IgD-negative memory B cell (primary cell): ENCODE results near the gene TAS2R19. TPM values are rescaled to one million over a fixed set of nuclear protein-coding genes. Genes with fewer than 3 reads are reported as not detected.
"Not testable (repeated sequence)": the region's sequence is repeated elsewhere in the genome, so short reads cannot be mapped to it uniquely, and the experiment has no call there.

Experiments
- H3K27ac Mint-ChIP-seq, 3 donors: one replicate each; pipeline ENCODE4 v1.8.0; 2020 to 2022; ENCODE audit warnings: mild to moderate bottlenecking in 3 of 3, mixed read lengths in 3 of 3, moderate library complexity in 1 of 3
- H3K27me3 Mint-ChIP-seq: one replicate; pipeline ENCODE4 v1.8.0; 2021; ENCODE audit warnings: mixed read lengths
- H3K36me3 Mint-ChIP-seq: one replicate; pipeline ENCODE4 v1.8.0; 2020; ENCODE audit warnings: mild to moderate bottlenecking, mixed read lengths
- H3K4me1 Mint-ChIP-seq, 3 donors: one replicate each; pipeline ENCODE4 v1.8.0; 2020 to 2022; ENCODE audit warnings: mixed read lengths in 3 of 3, mild to moderate bottlenecking in 1 of 3
- H3K4me3 Mint-ChIP-seq, 4 donors: one replicate each; pipeline ENCODE4 v1.8.0; 2020 to 2022; ENCODE audit warnings: mild to moderate bottlenecking in 4 of 4, mixed read lengths in 4 of 4, moderate library complexity in 3 of 4
- H3K9me3 Mint-ChIP-seq, 3 donors: one replicate each; pipeline ENCODE4 v1.8.0; 2020 to 2021; ENCODE audit warnings: mixed read lengths in 3 of 3, mild to moderate bottlenecking in 1 of 3
- polyA plus RNA-seq: library from polyadenylated mRNA; unstranded; fragments of 300-500 nt; fragmentation: Illumina TruSeq; gene quantifications from one replicate; pipeline ENCODE4 v1.2.3, GENCODE V29; 2021

The TAS2R19 gene
- polyA plus RNA-seq: not detected

- H3K27me3 Mint-ChIP-seq: no peaks in the 10 kb centered on the region
- H3K36me3 Mint-ChIP-seq: peaks cover 26% of the 10 kb centered on the region
- H3K4me3 Mint-ChIP-seq: no peak within 1 kb of the TSS
- no peak within 1 kb of the TSS for H3K27ac Mint-ChIP-seq
- peaks cover 4 to 11% (median 9%) of the 10 kb centered on the region in 3 donors for H3K4me1 Mint-ChIP-seq
- H3K9me3 Mint-ChIP-seq: peaks cover 0 to 9% (median 0%) of the 10 kb centered on the region in 3 donors
These were observed at the start of gene TAS2R19 for GRCh38 chr12:11022520-11022919. TSS of gene TAS2R19 (minus strand) at chr12:11022620. CDS start at chr12:11022571, 49 bp downstream.

GRCh38 chr12:11071414-11071813, 49.0 kb upstream of the TAS2R19 start:
- peak overlapping the region in 1 of 4 donors; percentile 42 for H3K4me3 Mint-ChIP-seq
- peaks cover 7 to 17% (median 13%) of the 10 kb centered on the region in 3 donors for H3K4me1 Mint-ChIP-seq
- peaks cover 0 to 3% (median 3%) of the 10 kb centered on the region in 3 donors for H3K9me3 Mint-ChIP-seq
- H3K36me3 Mint-ChIP-seq: peaks cover 2% of the 10 kb centered on the region
- no peak overlapping the region for H3K27ac Mint-ChIP-seq
- H3K27me3 Mint-ChIP-seq: no peaks in the 10 kb centered on the region

- Mint-ChIP-seq H3K27ac (no peak overlapping the region), H3K4me3 (no peak overlapping the region), H3K9me3 (peaks cover 0 to 3% (median 3%) of the 10 kb centered on the region in 3 donors), H3K27me3 (no peaks in the 10 kb centered on the region), H3K36me3 (peaks cover 2% of the 10 kb centered on the region), H3K4me1 (peaks cover 7 to 18% (median 13%) of the 10 kb centered on the region in 3 donors)
These were observed 48.6 kb upstream of the TAS2R19 start for GRCh38 chr12:11070999-11071398.

GRCh38 chr12:11069854-11070365, 47.5 kb upstream of the TAS2R19 start:
- H3K36me3 Mint-ChIP-seq: peaks cover 2% of the 10 kb centered on the region
- no peak overlapping the region for H3K4me3 Mint-ChIP-seq
- H3K4me1 Mint-ChIP-seq: peaks cover 8 to 25% (median 16%) of the 10 kb centered on the region in 3 donors
- H3K27ac Mint-ChIP-seq: no peak overlapping the region
- H3K9me3 Mint-ChIP-seq: peaks cover 3% of the 10 kb centered on the region in 3 donors
- H3K27me3 Mint-ChIP-seq: no peaks in the 10 kb centered on the region

- Mint-ChIP-seq H3K4me3 (no peak overlapping the region), H3K9me3 (peaks cover 3% of the 10 kb centered on the region in 3 donors), H3K4me1 (peaks cover 3 to 23% (median 19%) of the 10 kb centered on the region in 3 donors), H3K36me3 (peaks cover 5% of the 10 kb centered on the region), H3K27me3 (no peaks in the 10 kb centered on the region), H3K27ac (no peak overlapping the region)
These were observed 45.1 kb upstream of the TAS2R19 start for GRCh38 chr12:11067514-11067913.

- not testable (repeated sequence) for H3K9me3 Mint-ChIP-seq, H3K27me3 Mint-ChIP-seq, H3K36me3 Mint-ChIP-seq, H3K4me3 Mint-ChIP-seq
- H3K27ac Mint-ChIP-seq: peak within 1 kb of the TSS in 1 of 3 donors; percentile 43
- peaks cover 2 to 13% (median 9%) of the 10 kb centered on the region in 3 donors for H3K4me1 Mint-ChIP-seq
These were observed 39.8 kb upstream of the TAS2R19 start, which contains the start of gene TAS2R46 for GRCh38 chr12:11062194-11062593. TSS of gene TAS2R46 (minus strand) at chr12:11062294. CDS start at chr12:11062294, 0 bp downstream.

- H3K9me3 Mint-ChIP-seq: peaks cover 0 to 6% (median 3%) of the 10 kb centered on the region in 3 donors
- peaks cover 6% of the 10 kb centered on the region for H3K36me3 Mint-ChIP-seq
- no peaks in the 10 kb centered on the region for H3K27me3 Mint-ChIP-seq
- H3K4me3 Mint-ChIP-seq: no peak overlapping the region
- no peak overlapping the region for H3K27ac Mint-ChIP-seq
- peaks cover 0 to 6% (median 5%) of the 10 kb centered on the region in 3 donors for H3K4me1 Mint-ChIP-seq
These were observed 37.4 kb upstream of the TAS2R19 start for GRCh38 chr12:11059784-11060183.

- peaks cover 3% of the 10 kb centered on the region for H3K36me3 Mint-ChIP-seq
- peaks cover 0 to 6% (median 3%) of the 10 kb centered on the region in 3 donors for H3K9me3 Mint-ChIP-seq
- no peaks in the 10 kb centered on the region for H3K27me3 Mint-ChIP-seq
- peak overlapping the region in 1 of 4 donors; percentile 54 for H3K4me3 Mint-ChIP-seq
- peaks cover 0 to 5% (median 4%) of the 10 kb centered on the region in 3 donors for H3K4me1 Mint-ChIP-seq
- no peak overlapping the region for H3K27ac Mint-ChIP-seq
These were observed 36.6 kb upstream of the TAS2R19 start for GRCh38 chr12:11059041-11059440.

- H3K36me3 Mint-ChIP-seq: peaks cover 12% of the 10 kb centered on the region
- H3K27ac Mint-ChIP-seq: no peak overlapping the region
- peaks cover 0 to 2% (median 0%) of the 10 kb centered on the region in 3 donors for H3K4me1 Mint-ChIP-seq
- H3K4me3 Mint-ChIP-seq: no peak overlapping the region
- H3K9me3 Mint-ChIP-seq: peaks cover 8 to 18% (median 12%) of the 10 kb centered on the region in 3 donors
- H3K27me3 Mint-ChIP-seq: no peaks in the 10 kb centered on the region
These were observed 32.9 kb upstream of the TAS2R19 start for GRCh38 chr12:11055306-11055705.

GRCh38 chr12:11049806-11050531, 27.5 kb upstream of the TAS2R19 start:
- not testable (repeated sequence) for H3K4me1 Mint-ChIP-seq
- peaks cover 5 to 19% (median 11%) of the 10 kb centered on the region in 3 donors for H3K9me3 Mint-ChIP-seq

GRCh38 chr12:11041366-11041765, 18.9 kb upstream of the TAS2R19 start:
- H3K27me3 Mint-ChIP-seq, H3K4me3 Mint-ChIP-seq, H3K4me1 Mint-ChIP-seq, H3K9me3 Mint-ChIP-seq, H3K27ac Mint-ChIP-seq: not testable (repeated sequence)
- H3K36me3 Mint-ChIP-seq: peaks cover 36% of the 10 kb centered on the region

More at GRCh38 chr12:11049806-11050531, 27.5 kb upstream of the TAS2R19 start:
- not testable (repeated sequence) for H3K27me3 Mint-ChIP-seq, H3K27ac Mint-ChIP-seq, H3K4me3 Mint-ChIP-seq
- peaks cover 35% of the 10 kb centered on the region for H3K36me3 Mint-ChIP-seq

GRCh38 chr12:11040162-11040561, 17.7 kb upstream of the TAS2R19 start:
- Mint-ChIP-seq H3K36me3 (peaks cover 34% of the 10 kb centered on the region), H3K27ac (no peak overlapping the region), H3K27me3 (no peaks in the 10 kb centered on the region), H3K4me1 (peaks cover 0 to 4% (median 2%) of the 10 kb centered on the region in 3 donors), H3K4me3 (no peak overlapping the region), H3K9me3 (peaks cover 0 to 4% (median 0%) of the 10 kb centered on the region in 3 donors)

- peaks cover 0 to under 1% (median 0%) of the 10 kb centered on the region in 3 donors for H3K4me1 Mint-ChIP-seq
- H3K9me3 Mint-ChIP-seq: peaks cover 0 to 5% (median 0%) of the 10 kb centered on the region in 3 donors
- H3K27ac Mint-ChIP-seq: no peak overlapping the region
- no peaks in the 10 kb centered on the region for H3K27me3 Mint-ChIP-seq
- H3K36me3 Mint-ChIP-seq: peaks cover 25% of the 10 kb centered on the region
- no peak overlapping the region for H3K4me3 Mint-ChIP-seq
These were observed 16.8 kb upstream of the TAS2R19 start for GRCh38 chr12:11039171-11039570.

- peaks cover 13% of the 10 kb centered on the region for H3K36me3 Mint-ChIP-seq
- H3K4me3 Mint-ChIP-seq, H3K27ac Mint-ChIP-seq, H3K9me3 Mint-ChIP-seq, H3K4me1 Mint-ChIP-seq, H3K27me3 Mint-ChIP-seq: not testable (repeated sequence)
These were observed 11.5 kb upstream of the TAS2R19 start for GRCh38 chr12:11033959-11034358.

GRCh38 chr12:11031307-11031706, 8.9 kb upstream of the TAS2R19 start, which contains the start of gene TAS2R31:
TSS of gene TAS2R31 (minus strand) at chr12:11031407. CDS start at chr12:11031335, 72 bp downstream.
- Mint-ChIP-seq H3K36me3 (peaks cover 16% of the 10 kb centered on the region), H3K27me3 (no peaks in the 10 kb centered on the region), H3K9me3 (peaks cover 0 to 2% (median 0%) of the 10 kb centered on the region in 3 donors), H3K4me1 (peaks cover 0 to 3% (median 0%) of the 10 kb centered on the region in 3 donors), H3K4me3 (no peak within 1 kb of the TSS), H3K27ac (no peak within 1 kb of the TSS)
